Upper lobe of left lung (tissue), 6 donors: ENCODE data around the gene ROBO1. TPM values are rescaled to one million over a fixed set of nuclear protein-coding genes. Genes with fewer than 3 reads are reported as not detected.

ENCODE experiments used
- ATAC-seq, 2 donors: fragments of 200-7000 bp; cut with Tn5 transposase; one replicate each; pipeline ENCODE4 v1.9.1; 2022; ENCODE audit warnings: mild to moderate bottlenecking in 2 of 2, moderate library complexity in 2 of 2; ENCODE audit not compliant: low FRiP score in 2 of 2
- DNase-seq, 2 donors: peaks; one replicate each; pipeline ENCODE4 v3.0.0-alpha.2; 2019 to 2020
- H3K27ac ChIP-seq, 4 donors: fragments of 200-600 bp; sonication (generic); one replicate each; pipeline ENCODE4 v1.5.1; 2016 to 2019
- H3K27me3 ChIP-seq, 4 donors: fragments of 200-600 bp; sonication (generic); one replicate each; pipeline ENCODE4 v1.5.1; 2017 to 2019
- H3K36me3 ChIP-seq, 4 donors: fragments of 200-600 bp; sonication (generic); one replicate each; pipeline ENCODE4 v1.5.1; 2016 to 2019
- H3K4me1 ChIP-seq, 4 donors: fragments of 200-600 bp; sonication (generic); one replicate each; pipeline ENCODE4 v1.5.1; 2018 to 2019
- H3K4me3 ChIP-seq, 4 donors: fragments of 200-600 bp; sonication (generic); one replicate each; pipeline ENCODE4 v1.5.1; 2017 to 2019; ENCODE audit warnings: mild to moderate bottlenecking in 2 of 4, moderate library complexity in 1 of 4
- H3K9me3 ChIP-seq, 4 donors: fragments of 200-600 bp; sonication (generic); one replicate each; pipeline ENCODE4 v1.5.1; 2018 to 2019
- CTCF ChIP-seq, 6 experiments: fragments of 450-650 bp in 4 of 6; fragments of 200-600 bp in 2 of 6; sonication (generic) in 2 of 6; IDR thresholded peaks; one replicate each; pipeline ENCODE4 v1.5.1; 2016 to 2019; ENCODE audit warnings: antibody characterized with exemption in 6 of 6
- EP300 ChIP-seq, 4 donors: sonication (generic); formaldehyde crosslinking; IDR thresholded peaks; one replicate each; pipeline ENCODE4 v1.5.1; 2017; ENCODE audit warnings: antibody characterized with exemption in 4 of 4, control low read depth in 2 of 4
- POLR2A ChIP-seq, 4 donors: fragments of 450-650 bp; IDR thresholded peaks; one replicate each; pipeline ENCODE4 v1.5.1; 2016 to 2017; ENCODE audit warnings: antibody characterized with exemption in 4 of 4, mild to moderate bottlenecking in 2 of 4
- POLR2AphosphoS5 ChIP-seq, 2 donors: sonication (generic); formaldehyde crosslinking; IDR thresholded peaks; one replicate each; pipeline ENCODE4 v1.5.1; 2017; ENCODE audit warnings: antibody characterized with exemption in 2 of 2
- WGBS, 2 donors: methylation state at CpG; one replicate each; pipeline ENCODE4 v1.1.5; 2017 to 2018; 5-methylcytosine and 5-hydroxymethylcytosine counted together
- total RNA-seq, 6 donors: library from RNA; depleted of rRNA in 4 of 6; stranded (reverse); fragments of >200 nt in 4 of 6; gene quantifications; one replicate each; pipeline versions ENCODE4 v1.1.0 to v1.2.1, GENCODE V29; 2016 to 2021
- donor health status: DM: no; HTN: no; CAD: no; lungs with moderate emphysema.
- donor health status: DM: no; HTN: yes; CAD: no; lungs with severe emphysema.

The ROBO1 gene
- total RNA-seq, result 10 to 100 TPM; 10.5 to 29.0 (median 18.0) TPM

DNA sequence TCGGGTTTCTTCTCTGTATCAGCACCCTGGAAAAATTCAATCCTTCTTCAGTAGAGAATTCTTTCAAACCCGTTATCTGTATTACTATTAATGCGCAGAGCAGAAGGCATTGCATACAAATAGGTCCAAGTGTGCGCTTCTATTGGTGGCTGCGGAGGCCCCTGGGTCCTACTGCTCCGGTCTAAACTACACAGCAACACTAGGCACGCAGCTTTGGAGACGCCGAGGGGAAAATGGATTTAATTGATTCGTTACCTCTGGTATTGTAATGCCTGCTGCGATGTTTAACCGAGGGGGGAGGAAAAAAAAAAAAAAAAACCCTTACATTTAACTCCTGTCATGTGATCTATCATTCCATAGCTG lies at the start of gene ROBO1:
ROBO1 (minus strand) TSS at position 94 of the 363 bp plus-strand sequence.
- TF ChIP-seq CTCF (IDR thresholded peaks at IDR 0.05) (no peak), EP300 (IDR thresholded peaks at IDR 0.05) (no peak), POLR2A (IDR thresholded peaks at IDR 0.05) (no peak)
- Histone ChIP-seq H3K36me3 (no peaks in the 10 kb centered on the region), H3K27me3 (peaks cover 0 to 6% (median 3%) of the 10 kb centered on the region in 4 donors), H3K4me1 (peaks cover 4 to 16% (median 5%) of the 10 kb centered on the region in 4 donors), H3K9me3 (no peaks in the 10 kb centered on the region), H3K27ac (no peak within 1 kb of the TSS), H3K4me3 (no peak within 1 kb of the TSS)
- ATAC-seq (no peak), DNase-seq (no peak)
- WGBS, 2 donors, result 1 to 2% methylated on average over 12 of the region's 12 CpGs

- TF ChIP-seq EP300 (IDR thresholded peaks at IDR 0.05) (no peak), CTCF (IDR thresholded peaks at IDR 0.05) (no peak), POLR2A (IDR thresholded peaks at IDR 0.05) (no peak), POLR2AphosphoS5 (IDR thresholded peaks at IDR 0.05) (no peak)
- no peak for ATAC-seq
These were observed 49.4 kb upstream of the ROBO1 start for GRCh38 chr3:79817224-79817623.

GRCh38 chr3:79815478-79815877 lies 47.7 kb upstream of the ROBO1 start:
- ATAC-seq, result no peak
- no peaks in the 10 kb centered on the region for H3K36me3 ChIP-seq
- H3K27ac ChIP-seq, result no peak overlapping the region
- H3K9me3 ChIP-seq, result peaks cover 0 to 11% (median 4%) of the 10 kb centered on the region in 4 donors
- H3K4me1 ChIP-seq, result no peaks in the 10 kb centered on the region
- DNase-seq, result no peak
- H3K27me3 ChIP-seq, result no peaks in the 10 kb centered on the region
- H3K4me3 ChIP-seq, result no peak overlapping the region
- TF ChIP-seq EP300 (IDR thresholded peaks at IDR 0.05) (no peak), POLR2A (IDR thresholded peaks at IDR 0.05) (no peak), CTCF (IDR thresholded peaks at IDR 0.05) (no peak), POLR2AphosphoS5 (IDR thresholded peaks at IDR 0.05) (no peak)

More at GRCh38 chr3:79817224-79817623, 49.4 kb upstream of the ROBO1 start:
- H3K27me3 ChIP-seq, result no peaks in the 10 kb centered on the region
- H3K4me1 ChIP-seq, result no peaks in the 10 kb centered on the region
- 65 to 73% methylated on average over 1 to 3 of the region's 3 CpGs for WGBS, 2 donors
- no peak overlapping the region for H3K4me3 ChIP-seq
- DNase-seq, result no peak
- peaks cover 0 to 11% (median 4%) of the 10 kb centered on the region in 4 donors for H3K9me3 ChIP-seq
- no peaks in the 10 kb centered on the region for H3K36me3 ChIP-seq
- H3K27ac ChIP-seq, result no peak overlapping the region

DNA sequence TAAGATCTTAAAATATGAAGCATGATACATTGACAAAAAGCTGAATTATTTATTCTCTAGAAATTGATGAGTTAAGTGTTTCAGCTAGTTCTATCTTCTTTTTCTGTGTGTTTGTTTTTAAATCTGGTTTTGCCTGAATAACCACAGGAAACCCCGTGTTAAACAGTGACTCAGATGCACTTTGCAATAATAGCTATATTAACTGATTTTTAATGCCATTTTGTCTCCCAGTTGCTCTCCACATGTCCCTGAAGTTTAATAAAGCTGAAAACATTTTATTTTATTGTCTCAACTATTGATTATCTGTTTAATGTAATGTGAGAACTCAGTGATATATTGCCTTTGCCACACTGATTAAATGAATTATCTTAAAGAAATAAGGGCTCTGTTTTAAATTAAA lies 42.8 kb upstream of the ROBO1 start:
- Histone ChIP-seq H3K27me3 (no peaks in the 10 kb centered on the region), H3K4me1 (no peaks in the 10 kb centered on the region), H3K36me3 (no peaks in the 10 kb centered on the region), H3K9me3 (peaks cover 0 to 1% (median 0%) of the 10 kb centered on the region in 4 donors), H3K4me3 (no peak overlapping the region), H3K27ac (no peak overlapping the region)
- WGBS, 2 donors, result 49 to 53% methylated on average over 1 of the region's 1 CpG
- ATAC-seq (no peak), DNase-seq (no peak)
- TF ChIP-seq CTCF (IDR thresholded peaks at IDR 0.05) (no peak), POLR2A (IDR thresholded peaks at IDR 0.05) (no peak), POLR2AphosphoS5 (IDR thresholded peaks at IDR 0.05) (no peak), EP300 (IDR thresholded peaks at IDR 0.05) (no peak)

- TF ChIP-seq EP300 (IDR thresholded peaks at IDR 0.05) (no peak), POLR2A (IDR thresholded peaks at IDR 0.05) (no peak), POLR2AphosphoS5 (IDR thresholded peaks at IDR 0.05) (no peak), CTCF (IDR thresholded peaks at IDR 0.05) (no peak)
- no peak overlapping the region for H3K27ac ChIP-seq
- no peak for DNase-seq
- 74 to 87% methylated on average over 3 of the region's 3 CpGs for WGBS, 2 donors
- H3K4me1 ChIP-seq, result no peaks in the 10 kb centered on the region
- no peaks in the 10 kb centered on the region for H3K9me3 ChIP-seq
- H3K36me3 ChIP-seq, result no peaks in the 10 kb centered on the region
- no peak for ATAC-seq
- H3K27me3 ChIP-seq, result no peaks in the 10 kb centered on the region
- H3K4me3 ChIP-seq, result no peak overlapping the region
These were observed 42.3 kb upstream of the ROBO1 start for GRCh38 chr3:79810092-79810491.
